GM23338 (cell line): ENCODE data around the gene GOLGA7B. TPM values are rescaled to one million over a fixed set of nuclear protein-coding genes. Genes with fewer than 3 reads are reported as not detected.

Experiments used
- ATAC-seq: fragments of 200-7000 bp; cut with Tn5 transposase; 3 replicates; pipeline ENCODE4 v1.9.1; 2020
- DNase-seq: peaks from one replicate; pipeline ENCODE4 v3.0.0-alpha.2; 2015; ENCODE audit warnings: low spot score
- H2AFZ ChIP-seq: fragments of 200-600 bp; sonication (generic); 2 replicates; pipeline ENCODE4 v1.8.0; 2016; ENCODE audit warnings: antibody characterized with exemption, mild to moderate bottlenecking, moderate library complexity
- H3F3A ChIP-seq: fragments of 200-600 bp; sonication (generic); replicated peaks from 2 replicates; pipeline ENCODE4 v1.8.0; 2017; ENCODE audit warnings: antibody characterized with exemption, mixed run types, low read depth
- H3K27ac ChIP-seq: fragments of 200-600 bp; sonication (generic); 2 replicates; pipeline ENCODE4 v1.6.1; 2016; ENCODE audit warnings: low read depth
- H3K27me3 ChIP-seq: fragments of 200-600 bp; sonication (generic); 2 replicates; pipeline ENCODE4 v1.8.0; 2016; ENCODE audit warnings: mild to moderate bottlenecking, mixed run types, moderate library complexity; ENCODE audit not compliant: insufficient read depth
- H3K36me3 ChIP-seq: fragments of 200-600 bp; sonication (generic); 2 replicates; pipeline ENCODE4 v1.8.0; 2016; ENCODE audit warnings: mild to moderate bottlenecking; ENCODE audit not compliant: insufficient read depth
- H3K4me1 ChIP-seq: fragments of 200-600 bp; sonication (generic); 2 replicates; pipeline ENCODE4 v1.8.0; 2016; ENCODE audit warnings: mild to moderate bottlenecking, moderate library complexity; ENCODE audit not compliant: insufficient read depth
- H3K4me2 ChIP-seq: fragments of 200-600 bp; sonication (generic); 2 replicates; pipeline ENCODE4 v1.7.1; 2017; ENCODE audit warnings: mixed run types
- H3K4me3 ChIP-seq: fragments of 200-600 bp; sonication (generic); 2 replicates; pipeline ENCODE4 v1.6.1; 2016; ENCODE audit warnings: mixed run types
- H3K79me2 ChIP-seq: fragments of 200-600 bp; sonication (generic); replicated peaks from 2 replicates; pipeline ENCODE4 v1.8.0; 2017; ENCODE audit warnings: mild to moderate bottlenecking; ENCODE audit not compliant: insufficient read depth
- H3K9me2 ChIP-seq: fragments of 200-600 bp; sonication (generic); 2 replicates; pipeline ENCODE4 v1.8.0; 2017; ENCODE audit not compliant: insufficient read depth
- H4K20me1 ChIP-seq: fragments of 200-600 bp; sonication (generic); replicated peaks from 2 replicates; pipeline ENCODE4 v1.8.0; 2017; ENCODE audit warnings: mild to moderate bottlenecking; ENCODE audit not compliant: insufficient read depth
- H3K27ac Mint-ChIP-seq: 2 replicates; pipeline ENCODE4 v1.8.0; 2020; ENCODE audit warnings: inconsistent platforms, mild to moderate bottlenecking, moderate library complexity, mixed read lengths
- H3K27me3 Mint-ChIP-seq: 3 replicates; pipeline ENCODE4 v1.8.0; 2022; ENCODE audit warnings: low read depth, mild to moderate bottlenecking, moderate library complexity, mixed read lengths, inconsistent platforms; ENCODE audit not compliant: insufficient read depth, poor library complexity
- H3K36me3 Mint-ChIP-seq: 3 replicates; pipeline ENCODE4 v1.8.0; 2021; ENCODE audit warnings: low read depth, mild to moderate bottlenecking, inconsistent platforms, moderate library complexity, mixed read lengths
- H3K4me1 Mint-ChIP-seq: 3 replicates; pipeline ENCODE4 v1.8.0; 2020; ENCODE audit warnings: mild to moderate bottlenecking, inconsistent platforms, mixed read lengths
- H3K4me3 Mint-ChIP-seq: 3 replicates; pipeline ENCODE4 v1.8.0; 2021; ENCODE audit warnings: moderate library complexity, mild to moderate bottlenecking, inconsistent platforms, mixed read lengths
- H3K9me3 Mint-ChIP-seq: 3 replicates; pipeline ENCODE4 v1.8.0; 2020; ENCODE audit warnings: moderate library complexity, mild to moderate bottlenecking, inconsistent platforms, mixed read lengths
- CREB1 ChIP-seq: fragments of 250-450 bp; sonication (Bioruptor Pico); IDR thresholded peaks from 2 replicates; pipeline ENCODE4 v1.5.0; 2020; ENCODE audit warnings: low read depth, mild to moderate bottlenecking, moderate library complexity
- CTCF ChIP-seq, 2 experiments: fragments of 200-600 bp in 1 of 2; sonication (generic) in 1 of 2; conservative IDR thresholded peaks; 2 replicates each; pipeline versions ENCODE4 v1.5.1 to v1.6.1; 2016 to 2017; ENCODE audit warnings: antibody characterized with exemption in 2 of 2, low read depth in 2 of 2, mild to moderate bottlenecking in 2 of 2, moderate library complexity in 1 of 2
- EZH2 ChIP-seq: fragments of 200-600 bp; sonication (generic); IDR thresholded peaks from one replicate; pipeline ENCODE4 v1.8.0; 2017; ENCODE audit warnings: antibody characterized with exemption, mild to moderate bottlenecking, low read depth; ENCODE audit not compliant: unreplicated experiment
- JUNB ChIP-seq: IDR thresholded peaks from one replicate; pipeline ENCODE4 v1.6.1; 2016; ENCODE audit warnings: antibody characterized with exemption; ENCODE audit not compliant: unreplicated experiment
- NANOG ChIP-seq: IDR thresholded peaks from 2 replicates; pipeline ENCODE4 v1.6.1; 2016; ENCODE audit warnings: antibody characterized with exemption, borderline replicate concordance
- POLR2AphosphoS5 ChIP-seq: IDR thresholded peaks from 2 replicates; pipeline ENCODE4 v1.6.1; 2016; ENCODE audit warnings: antibody characterized with exemption, low read depth
- STAT1 ChIP-seq: IDR thresholded peaks from one replicate; pipeline ENCODE4 v1.6.1; 2016; ENCODE audit warnings: antibody characterized with exemption; ENCODE audit not compliant: unreplicated experiment
- ZNF331 ChIP-seq: fragments of 250-450 bp; sonication (Bioruptor Pico); IDR thresholded peaks from 2 replicates; pipeline ENCODE4 v1.5.0; 2020; ENCODE audit warnings: low read depth, mild to moderate bottlenecking, moderate library complexity
- polyA plus RNA-seq: library from polyadenylated mRNA; unstranded; fragments of >200 nt; fragmentation: Nextera tagmentation; extraction: Ambion mirVana; gene quantifications from 2 replicates; pipeline ENCODE4 v1.2.1, GENCODE V29; 2016
- total RNA-seq: library from RNA; depleted of rRNA; stranded (reverse); fragments of >200 nt; shearing (Covaris generic); gene quantifications from 2 replicates; pipeline ENCODE4 v1.2.3, GENCODE V29; 2014
- TF ChIP-seq, protein P1 (sequence below): IDR thresholded peaks from 2 replicates; pipeline ENCODE4 v1.6.1; 2016; ENCODE audit warnings: antibody characterized with exemption
- TF ChIP-seq, protein P2 (sequence below): IDR thresholded peaks from one replicate; pipeline ENCODE4 v1.6.1; 2018; ENCODE audit warnings: antibody characterized with exemption; ENCODE audit not compliant: unreplicated experiment

The GOLGA7B gene
- total and polyA plus RNA-seq, 2 experiments from 2014 or later: 0.14 to 0.15 TPM

DNA sequence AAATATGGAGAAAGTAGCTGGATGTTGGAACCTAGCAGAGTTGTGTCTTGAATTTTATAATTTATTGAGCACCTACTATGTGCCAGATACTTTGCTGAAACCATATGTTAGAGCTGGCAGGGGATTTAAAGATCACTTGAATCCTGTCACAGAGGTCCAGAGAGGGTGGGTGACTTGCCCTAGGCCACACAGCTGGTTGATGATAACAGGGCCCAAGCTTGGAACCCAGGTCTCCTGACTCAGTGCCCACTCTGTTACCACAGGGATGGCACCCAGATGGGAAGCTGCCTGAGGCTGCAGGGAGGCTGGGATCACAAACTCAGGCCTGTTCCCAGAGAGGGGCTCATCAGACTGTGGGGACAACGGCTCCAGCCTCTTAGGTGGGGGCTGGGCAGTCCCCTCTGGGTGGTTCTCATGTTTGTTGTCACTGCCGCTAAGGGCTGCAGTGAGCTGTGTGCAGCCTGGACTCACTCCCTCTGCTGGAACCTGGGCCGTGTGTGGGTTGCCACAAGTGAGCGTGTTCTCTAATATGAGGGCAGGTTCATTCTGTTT lies 18.6 kb downstream of the GOLGA7B start (continued):
- TF ChIP-seq CREB1 (CRISPR knock-in tag): no peak
- no peak for TF ChIP-seq POLR2AphosphoS5
- TF ChIP-seq ZNF331 (CRISPR knock-in tag): no peak
- no peak for TF ChIP-seq CTCF (conservative IDR thresholded peaks at IDR 0.05; ENCODE audit: low read depth in 2 of 2)
- TF ChIP-seq JUNB: no peak
- TF ChIP-seq, protein P1, sequence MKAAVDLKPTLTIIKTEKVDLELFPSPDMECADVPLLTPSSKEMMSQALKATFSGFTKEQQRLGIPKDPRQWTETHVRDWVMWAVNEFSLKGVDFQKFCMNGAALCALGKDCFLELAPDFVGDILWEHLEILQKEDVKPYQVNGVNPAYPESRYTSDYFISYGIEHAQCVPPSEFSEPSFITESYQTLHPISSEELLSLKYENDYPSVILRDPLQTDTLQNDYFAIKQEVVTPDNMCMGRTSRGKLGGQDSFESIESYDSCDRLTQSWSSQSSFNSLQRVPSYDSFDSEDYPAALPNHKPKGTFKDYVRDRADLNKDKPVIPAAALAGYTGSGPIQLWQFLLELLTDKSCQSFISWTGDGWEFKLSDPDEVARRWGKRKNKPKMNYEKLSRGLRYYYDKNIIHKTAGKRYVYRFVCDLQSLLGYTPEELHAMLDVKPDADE: no peak
- TF ChIP-seq, protein P2, sequence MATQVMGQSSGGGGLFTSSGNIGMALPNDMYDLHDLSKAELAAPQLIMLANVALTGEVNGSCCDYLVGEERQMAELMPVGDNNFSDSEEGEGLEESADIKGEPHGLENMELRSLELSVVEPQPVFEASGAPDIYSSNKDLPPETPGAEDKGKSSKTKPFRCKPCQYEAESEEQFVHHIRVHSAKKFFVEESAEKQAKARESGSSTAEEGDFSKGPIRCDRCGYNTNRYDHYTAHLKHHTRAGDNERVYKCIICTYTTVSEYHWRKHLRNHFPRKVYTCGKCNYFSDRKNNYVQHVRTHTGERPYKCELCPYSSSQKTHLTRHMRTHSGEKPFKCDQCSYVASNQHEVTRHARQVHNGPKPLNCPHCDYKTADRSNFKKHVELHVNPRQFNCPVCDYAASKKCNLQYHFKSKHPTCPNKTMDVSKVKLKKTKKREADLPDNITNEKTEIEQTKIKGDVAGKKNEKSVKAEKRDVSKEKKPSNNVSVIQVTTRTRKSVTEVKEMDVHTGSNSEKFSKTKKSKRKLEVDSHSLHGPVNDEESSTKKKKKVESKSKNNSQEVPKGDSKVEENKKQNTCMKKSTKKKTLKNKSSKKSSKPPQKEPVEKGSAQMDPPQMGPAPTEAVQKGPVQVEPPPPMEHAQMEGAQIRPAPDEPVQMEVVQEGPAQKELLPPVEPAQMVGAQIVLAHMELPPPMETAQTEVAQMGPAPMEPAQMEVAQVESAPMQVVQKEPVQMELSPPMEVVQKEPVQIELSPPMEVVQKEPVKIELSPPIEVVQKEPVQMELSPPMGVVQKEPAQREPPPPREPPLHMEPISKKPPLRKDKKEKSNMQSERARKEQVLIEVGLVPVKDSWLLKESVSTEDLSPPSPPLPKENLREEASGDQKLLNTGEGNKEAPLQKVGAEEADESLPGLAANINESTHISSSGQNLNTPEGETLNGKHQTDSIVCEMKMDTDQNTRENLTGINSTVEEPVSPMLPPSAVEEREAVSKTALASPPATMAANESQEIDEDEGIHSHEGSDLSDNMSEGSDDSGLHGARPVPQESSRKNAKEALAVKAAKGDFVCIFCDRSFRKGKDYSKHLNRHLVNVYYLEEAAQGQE: no peak
- no peak for TF ChIP-seq NANOG
- no peak for TF ChIP-seq STAT1
- TF ChIP-seq EZH2: no peak

GRCh38 chr10:97869091-97870042 lies 19.7 kb downstream of the GOLGA7B start:
- Histone ChIP-seq H3K27me3 (no peaks in the 10 kb centered on the region), H3K4me2 (peak overlapping the region; percentile 40; the same call in 1 of the 2 replicates), H3K4me1 (peaks cover 29% of the 10 kb centered on the region), H4K20me1 (no peaks in the 10 kb centered on the region), H2AFZ (peak overlapping the region; percentile 95), H3F3A (no peaks in the 10 kb centered on the region), H3K79me2 (no peaks in the 10 kb centered on the region), H3K27ac (no peak overlapping the region), H3K9me2 (no peaks in the 10 kb centered on the region), H3K4me3 (no peak overlapping the region), H3K36me3 (no peaks in the 10 kb centered on the region)
- no peaks in the 10 kb centered on the region for H3K36me3 Mint-ChIP-seq
- peak; percentile 91 for ATAC-seq
- TF ChIP-seq NANOG (no peak), CTCF (conservative IDR thresholded peaks at IDR 0.05; ENCODE audit: low read depth in 2 of 2) (peak; percentile 53 to 83)
- DNase-seq: peak; percentile 88
- peaks cover 11% of the 10 kb centered on the region for H3K27me3 Mint-ChIP-seq
- H3K4me3 Mint-ChIP-seq: no peak overlapping the region
- H3K27ac Mint-ChIP-seq: no peak overlapping the region
- H3K9me3 Mint-ChIP-seq: no peaks in the 10 kb centered on the region
- H3K4me1 Mint-ChIP-seq: peaks cover 42% of the 10 kb centered on the region
